SK-N-SH treated with all-trans-retinoic acid at 6 μM for 48 hours (cell line): ENCODE results near the gene ACSL6.

Experiments
- ATAC-seq: fragments of 200-7000 bp; cut with Tn5 transposase; 3 replicates; pipeline ENCODE4 v1.9.1; 2020; ENCODE audit warnings: mild to moderate bottlenecking, moderate library complexity
- ARNTL ChIP-seq: fragments of 450-650 bp; formaldehyde crosslinking; IDR thresholded peaks from 2 replicates; pipeline ENCODE4 v1.5.0; 2020; ENCODE audit warnings: low read depth, mild to moderate bottlenecking, moderate library complexity, borderline replicate concordance
- BACH2 ChIP-seq: fragments of 250-450 bp; sonication (Bioruptor Pico); IDR thresholded peaks from 2 replicates; pipeline ENCODE4 v1.9.0; 2021; ENCODE audit warnings: mild to moderate bottlenecking, borderline replicate concordance
- CSRNP3 ChIP-seq: fragments of 250-450 bp; sonication (Bioruptor Pico); IDR thresholded peaks from 2 replicates; pipeline ENCODE4 v1.5.1; 2021; ENCODE audit warnings: mild to moderate bottlenecking, moderate library complexity
- GLIS3 ChIP-seq: fragments of 250-450 bp; sonication (Bioruptor Pico); IDR thresholded peaks from 2 replicates; pipeline ENCODE4 v1.5.0; 2020; ENCODE audit warnings: mild to moderate bottlenecking, moderate library complexity
- ISL1 ChIP-seq: fragments of 250-450 bp; sonication (Bioruptor Pico); IDR thresholded peaks from 2 replicates; pipeline ENCODE4 v2.1.2; 2022; ENCODE audit warnings: mild to moderate bottlenecking, moderate library complexity
- OSR1 ChIP-seq: fragments of 250-450 bp; sonication (Bioruptor Pico); IDR thresholded peaks from 2 replicates; pipeline ENCODE4 v1.8.0; 2022; ENCODE audit warnings: moderate library complexity, mild to moderate bottlenecking, inconsistent platforms
- PATZ1 ChIP-seq: fragments of 250-450 bp; sonication (Bioruptor Pico); IDR thresholded peaks from 2 replicates; pipeline ENCODE4 v1.8.0; 2020; ENCODE audit warnings: mild to moderate bottlenecking, moderate library complexity, borderline replicate concordance
- POU6F1 ChIP-seq: fragments of 250-450 bp; sonication (Bioruptor Pico); IDR thresholded peaks from 2 replicates; pipeline ENCODE4 v1.8.0; 2021; ENCODE audit warnings: low read depth, mild to moderate bottlenecking, moderate library complexity, borderline replicate concordance
- PPARA ChIP-seq: fragments of 250-450 bp; sonication (Bioruptor Pico); IDR thresholded peaks from 2 replicates; pipeline ENCODE4 v1.5.0; 2020; ENCODE audit warnings: mild to moderate bottlenecking, borderline replicate concordance
- RARB ChIP-seq: fragments of 250-450 bp; sonication (Bioruptor Pico); IDR thresholded peaks from 2 replicates; pipeline ENCODE4 v1.8.0; 2021; ENCODE audit warnings: mild to moderate bottlenecking, moderate library complexity
- SNAI2 ChIP-seq: fragments of 250-450 bp; sonication (Bioruptor Pico); IDR thresholded peaks from 2 replicates; pipeline ENCODE4 v1.5.0; 2020; ENCODE audit warnings: mild to moderate bottlenecking, moderate library complexity
- TCF4 ChIP-seq: fragments of 250-450 bp; sonication (Bioruptor Pico); IDR thresholded peaks from 2 replicates; pipeline ENCODE4 v1.8.0; 2021; ENCODE audit warnings: mild to moderate bottlenecking, moderate library complexity, borderline replicate concordance
- TOX ChIP-seq: fragments of 250-450 bp; sonication (Bioruptor Pico); IDR thresholded peaks from 2 replicates; pipeline ENCODE4 v1.8.0; 2021; ENCODE audit warnings: mild to moderate bottlenecking, moderate library complexity, borderline replicate concordance
- ZC3H10 ChIP-seq: fragments of 250-450 bp; sonication (Bioruptor Pico); IDR thresholded peaks from 2 replicates; pipeline ENCODE4 v1.5.1; 2021; ENCODE audit warnings: mild to moderate bottlenecking, moderate library complexity
- ZFP3 ChIP-seq: fragments of 250-450 bp; sonication (Bioruptor Pico); IDR thresholded peaks from 2 replicates; pipeline ENCODE4 v1.5.0; 2020; ENCODE audit warnings: mild to moderate bottlenecking, moderate library complexity
- ZFP30 ChIP-seq: fragments of 450-650 bp; formaldehyde crosslinking; IDR thresholded peaks from 2 replicates; pipeline ENCODE4 v1.5.0; 2022; ENCODE audit warnings: mild to moderate bottlenecking, moderate library complexity
- ZNF565 ChIP-seq: fragments of 450-650 bp; formaldehyde crosslinking; conservative IDR thresholded peaks from 2 replicates; pipeline ENCODE4 v1.5.0; 2020; ENCODE audit warnings: low read depth, mild to moderate bottlenecking, moderate library complexity
- ZNF70 ChIP-seq: fragments of 450-650 bp; formaldehyde crosslinking; IDR thresholded peaks from 2 replicates; pipeline ENCODE4 v1.5.0; 2020; ENCODE audit warnings: mild to moderate bottlenecking, moderate library complexity
- ZNF8 ChIP-seq: fragments of 450-650 bp; formaldehyde crosslinking; IDR thresholded peaks from 2 replicates; pipeline ENCODE4 v1.5.0; 2020; ENCODE audit warnings: mild to moderate bottlenecking, moderate library complexity
- TF ChIP-seq, protein P1 (sequence below): fragments of 250-450 bp; sonication (Bioruptor Pico); IDR thresholded peaks from 2 replicates; pipeline ENCODE4 v1.5.1; 2020; ENCODE audit warnings: low read depth, mild to moderate bottlenecking, moderate library complexity

ACSL6 gene

GRCh38 chr5:132017738-132018625 is 6.5 kb upstream of the ACSL6 start:
- no peak for ATAC-seq
- TF ChIP-seq TCF4, result no peak
- TF ChIP-seq RARB (CRISPR knock-in tag), result no peak
- no peak for TF ChIP-seq PPARA (CRISPR knock-in tag)
- no peak for TF ChIP-seq CSRNP3
- no peak for TF ChIP-seq ZNF8 (CRISPR knock-in tag)
- TF ChIP-seq BACH2 (CRISPR knock-in tag), result no peak
- no peak for TF ChIP-seq POU6F1
- TF ChIP-seq ARNTL (CRISPR knock-in tag), result no peak
- no peak for TF ChIP-seq ZFP3 (CRISPR knock-in tag)
- no peak for TF ChIP-seq ISL1 (CRISPR knock-in tag)
- TF ChIP-seq ZC3H10 (CRISPR knock-in tag), result no peak
- no peak for TF ChIP-seq ZFP30 (CRISPR knock-in tag)
- no peak for TF ChIP-seq ZNF565 (CRISPR knock-in tag)
- no peak for TF ChIP-seq PATZ1 (CRISPR knock-in tag)
- no peak for TF ChIP-seq TOX (CRISPR knock-in tag)
- TF ChIP-seq, protein P1, sequence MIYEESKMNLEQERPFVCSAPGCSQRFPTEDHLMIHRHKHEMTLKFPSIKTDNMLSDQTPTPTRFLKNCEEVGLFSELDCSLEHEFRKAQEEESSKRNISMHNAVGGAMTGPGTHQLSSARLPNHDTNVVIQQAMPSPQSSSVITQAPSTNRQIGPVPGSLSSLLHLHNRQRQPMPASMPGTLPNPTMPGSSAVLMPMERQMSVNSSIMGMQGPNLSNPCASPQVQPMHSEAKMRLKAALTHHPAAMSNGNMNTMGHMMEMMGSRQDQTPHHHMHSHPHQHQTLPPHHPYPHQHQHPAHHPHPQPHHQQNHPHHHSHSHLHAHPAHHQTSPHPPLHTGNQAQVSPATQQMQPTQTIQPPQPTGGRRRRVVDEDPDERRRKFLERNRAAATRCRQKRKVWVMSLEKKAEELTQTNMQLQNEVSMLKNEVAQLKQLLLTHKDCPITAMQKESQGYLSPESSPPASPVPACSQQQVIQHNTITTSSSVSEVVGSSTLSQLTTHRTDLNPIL, result no peak
- TF ChIP-seq GLIS3, result no peak
- no peak for TF ChIP-seq SNAI2 (CRISPR knock-in tag)
- TF ChIP-seq OSR1 (CRISPR knock-in tag), result no peak

DNA sequence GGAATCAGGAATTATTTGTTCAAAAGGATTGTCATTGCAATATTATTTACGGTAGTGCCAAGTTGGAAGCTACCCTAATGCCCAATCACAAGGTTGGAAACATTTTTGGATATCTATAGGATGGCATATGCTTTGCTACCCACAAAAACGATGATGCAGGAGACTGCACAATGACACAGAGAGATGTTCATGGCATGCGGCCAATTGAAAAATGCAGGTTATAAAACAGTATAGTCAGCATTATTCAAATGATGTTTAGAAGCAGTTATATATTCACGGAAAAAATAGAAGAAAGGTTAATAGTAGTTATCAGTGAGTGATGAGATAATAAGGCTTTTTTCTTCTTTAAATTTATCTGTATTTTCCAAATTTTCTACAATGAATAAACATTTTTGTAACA is 5.9 kb upstream of the ACSL6 start:
- TF ChIP-seq RARB (CRISPR knock-in tag) (no peak), OSR1 (CRISPR knock-in tag) (no peak), ARNTL (CRISPR knock-in tag) (no peak), POU6F1 (no peak), TOX (CRISPR knock-in tag) (no peak), ZFP30 (CRISPR knock-in tag) (no peak), ZC3H10 (CRISPR knock-in tag) (no peak), ZNF8 (CRISPR knock-in tag) (no peak), GLIS3 (no peak), SNAI2 (CRISPR knock-in tag) (no peak)
- no peak for ATAC-seq

GRCh38 chr5:132016721-132017250 is 5.3 kb upstream of the ACSL6 start:
- no peak for ATAC-seq
- no peak for TF ChIP-seq ZNF70 (CRISPR knock-in tag)
- no peak for TF ChIP-seq ZFP30 (CRISPR knock-in tag)
- TF ChIP-seq POU6F1, result no peak
- no peak for TF ChIP-seq PPARA (CRISPR knock-in tag)
- no peak for TF ChIP-seq GLIS3
- no peak for TF ChIP-seq CSRNP3
- no peak for TF ChIP-seq TCF4
- TF ChIP-seq ZNF8 (CRISPR knock-in tag), result no peak
- TF ChIP-seq ZFP3 (CRISPR knock-in tag), result no peak
- no peak for TF ChIP-seq BACH2 (CRISPR knock-in tag)
- no peak for TF ChIP-seq TOX (CRISPR knock-in tag)
- no peak for TF ChIP-seq RARB (CRISPR knock-in tag)
